Upper lobe of left lung (tissue), 4 donors: Measurements from ENCODE around the gene MEAK7.

Experiments
- CTCF ChIP-seq, 6 experiments: fragments of 450-650 bp in 4 of 6; fragments of 200-600 bp in 2 of 6; sonication (generic) in 2 of 6; IDR thresholded peaks; one replicate each; pipeline ENCODE4 v1.5.1; 2016 to 2019; ENCODE audit warnings: antibody characterized with exemption in 6 of 6
- EP300 ChIP-seq, 4 donors: sonication (generic); formaldehyde crosslinking; IDR thresholded peaks; one replicate each; pipeline ENCODE4 v1.5.1; 2017; ENCODE audit warnings: antibody characterized with exemption in 4 of 4, control low read depth in 2 of 4
- POLR2A ChIP-seq, 4 donors: fragments of 450-650 bp; IDR thresholded peaks; one replicate each; pipeline ENCODE4 v1.5.1; 2016 to 2017; ENCODE audit warnings: antibody characterized with exemption in 4 of 4, mild to moderate bottlenecking in 2 of 4
- POLR2AphosphoS5 ChIP-seq, 2 donors: sonication (generic); formaldehyde crosslinking; IDR thresholded peaks; one replicate each; pipeline ENCODE4 v1.5.1; 2017; ENCODE audit warnings: antibody characterized with exemption in 2 of 2

GRCh38 chr16:84553873-84554399 lies 49.5 kb upstream of the MEAK7 start:
- TF ChIP-seq CTCF (IDR thresholded peaks at IDR 0.05) (no peak), POLR2A (IDR thresholded peaks at IDR 0.05) (no peak), EP300 (IDR thresholded peaks at IDR 0.05) (no peak), POLR2AphosphoS5 (IDR thresholded peaks at IDR 0.05) (no peak)
